H1 (cell line): Measurements from ENCODE around the gene PRXL2A. TPM values are rescaled to one million over a fixed set of nuclear protein-coding genes. Genes with fewer than 3 reads are reported as not detected.

Experiments used
- BCL11A ChIP-seq, 2 experiments: IDR thresholded peaks; one replicate each; pipeline ENCODE4 v1.6.1; 2011; ENCODE audit warnings: low read depth in 2 of 2, low read length in 2 of 2, mild to moderate bottlenecking in 2 of 2
- EZH2 ChIP-seq: fragments of 200-600 bp; sonication (generic); IDR thresholded peaks from 2 replicates; pipeline ENCODE4 v1.7.1; 2012; ENCODE audit warnings: low read depth, mild to moderate bottlenecking, moderate library complexity, low read length, inconsistent platforms; ENCODE audit not compliant: severe bottlenecking
- GTF2F1 ChIP-seq: IDR thresholded peaks from 2 replicates; pipeline ENCODE4 v1.6.1; 2012; ENCODE audit warnings: low read depth, low read length, improper control_type of control experiment, borderline replicate concordance
- NRF1 ChIP-seq: IDR thresholded peaks from 2 replicates; pipeline ENCODE4 v1.6.1; 2011; ENCODE audit warnings: mild to moderate bottlenecking, low read depth, low read length, improper control_type of control experiment
- polyA plus RNA-seq, 7 experiments: library from polyadenylated mRNA; depleted of rRNA in 3 of 7; stranded (reverse) in 5 of 7; unstranded in 2 of 7; fragments of >200 nt in 5 of 7; fragments of 200-250 nt in 2 of 7; gene quantifications; 1 replicate in 5 of 7; 2 replicates in 1 of 7; 4 replicates in 1 of 7; pipeline versions ENCODE4 v1.2.1 to v1.2.3, GENCODE V29; 2011 to 2013; ENCODE audit warnings: missing spikeins in 2 of 7, mixed read lengths in 2 of 7
- total RNA-seq: library from RNA; stranded (reverse); fragmentation: NEBNext Ultra II Directional; extraction: Animal tissue kit (Norgen Biotek cat#: 25700); gene quantifications from 2 replicates; pipeline ENCODE4 v1.2.1, GENCODE V29; 2021
- TF ChIP-seq, protein P1 (sequence below): IDR thresholded peaks from 2 replicates; pipeline ENCODE4 v1.6.1; 2011; ENCODE audit warnings: low read length, improper control_type of control experiment
- TF ChIP-seq, protein P2 (sequence below): IDR thresholded peaks from 2 replicates; pipeline ENCODE4 v1.6.1; 2011; ENCODE audit warnings: low read depth, mild to moderate bottlenecking, low read length; ENCODE audit not compliant: insufficient read depth

Gene PRXL2A
- total and polyA plus RNA-seq, 2 of the 8 experiments (the other 6 are each of a cell fraction or from before 2014, with no cell fraction given): 13.4 to 58.3 TPM

DNA sequence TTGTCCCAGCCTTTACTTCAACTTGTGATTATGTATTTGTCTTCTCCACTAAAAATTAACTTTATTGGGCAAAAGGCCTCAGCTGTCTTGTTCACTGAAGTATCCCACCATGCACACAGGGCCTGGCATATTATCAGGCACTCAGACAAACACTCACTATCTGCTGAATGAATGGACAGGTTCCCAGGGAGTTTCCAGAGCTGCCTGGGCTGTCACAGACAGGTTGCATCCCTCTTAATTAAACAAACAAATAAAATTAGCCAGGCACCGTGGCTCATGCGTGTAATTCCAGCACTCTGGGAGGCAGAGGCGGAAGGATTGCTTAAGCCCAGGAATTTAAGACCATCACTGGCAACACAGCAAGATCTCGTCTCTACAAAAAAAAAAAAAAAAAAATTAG, 44.3 kb downstream of the PRXL2A start (continued):
- TF ChIP-seq, protein P1, sequence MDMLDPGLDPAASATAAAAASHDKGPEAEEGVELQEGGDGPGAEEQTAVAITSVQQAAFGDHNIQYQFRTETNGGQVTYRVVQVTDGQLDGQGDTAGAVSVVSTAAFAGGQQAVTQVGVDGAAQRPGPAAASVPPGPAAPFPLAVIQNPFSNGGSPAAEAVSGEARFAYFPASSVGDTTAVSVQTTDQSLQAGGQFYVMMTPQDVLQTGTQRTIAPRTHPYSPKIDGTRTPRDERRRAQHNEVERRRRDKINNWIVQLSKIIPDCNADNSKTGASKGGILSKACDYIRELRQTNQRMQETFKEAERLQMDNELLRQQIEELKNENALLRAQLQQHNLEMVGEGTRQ: no peak
- no peak for TF ChIP-seq EZH2
- TF ChIP-seq NRF1: no peak
- TF ChIP-seq, protein P2, sequence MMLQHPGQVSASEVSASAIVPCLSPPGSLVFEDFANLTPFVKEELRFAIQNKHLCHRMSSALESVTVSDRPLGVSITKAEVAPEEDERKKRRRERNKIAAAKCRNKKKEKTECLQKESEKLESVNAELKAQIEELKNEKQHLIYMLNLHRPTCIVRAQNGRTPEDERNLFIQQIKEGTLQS: no peak
- TF ChIP-seq GTF2F1: no peak
- TF ChIP-seq BCL11A (IDR thresholded peaks at IDR 0.05; ENCODE audit: low read depth in 2 of 2, low read length in 2 of 2): no peak
